Astrocyte (in vitro differentiated cells and primary cell): ENCODE measurements around the gene TTC33. TPM values are rescaled to one million over a fixed set of nuclear protein-coding genes. Genes with fewer than 3 reads are reported as not detected.

Source experiments
- DNase-seq: peaks from one replicate; pipeline ENCODE4 v3.0.0-alpha.2; 2010; ENCODE audit warnings: low read depth
- FAIRE-seq: peaks from 2 replicates; lab custom pipeline; 2011; peaks lifted over from hg19 to GRCh38; lab: Jason Lieb, UNC
- H2AFZ ChIP-seq: 2 replicates; pipeline ENCODE4 v1.6.0; 2012; ENCODE audit warnings: low read depth, low read length, inconsistent platforms
- H3K27ac ChIP-seq: 2 replicates; pipeline ENCODE4 v1.5.1; 2011; ENCODE audit warnings: low read depth, low read length, inconsistent platforms
- H3K27me3 ChIP-seq: 2 replicates; pipeline ENCODE4 v1.6.0; 2011; ENCODE audit warnings: low read length, inconsistent platforms; ENCODE audit not compliant: insufficient read depth
- H3K36me3 ChIP-seq: 2 replicates; pipeline ENCODE4 v1.5.1; 2011; ENCODE audit warnings: low read length, inconsistent platforms; ENCODE audit not compliant: insufficient read depth
- H3K4me1 ChIP-seq: 2 replicates; pipeline ENCODE4 v1.5.1; 2011; ENCODE audit warnings: low read length, inconsistent platforms; ENCODE audit not compliant: insufficient read depth
- H3K4me2 ChIP-seq: 2 replicates; pipeline ENCODE4 v1.6.0; 2012; ENCODE audit warnings: low read length, inconsistent platforms
- H3K4me3 ChIP-seq: 2 replicates; pipeline ENCODE4 v1.5.1; 2011; ENCODE audit warnings: low read depth, mild to moderate bottlenecking, low read length, inconsistent platforms; ENCODE audit not compliant: insufficient read depth
- H3K79me2 ChIP-seq: 2 replicates; pipeline ENCODE4 v1.6.0; 2012; ENCODE audit warnings: mild to moderate bottlenecking, low read length, inconsistent platforms; ENCODE audit not compliant: insufficient read depth
- H3K9ac ChIP-seq: 2 replicates; pipeline ENCODE4 v1.6.0; 2012; ENCODE audit warnings: mild to moderate bottlenecking, low read length, inconsistent platforms
- H3K9me3 ChIP-seq: 2 replicates; pipeline ENCODE4 v1.5.1; 2012; ENCODE audit warnings: low read depth, mild to moderate bottlenecking, low read length, inconsistent platforms; ENCODE audit not compliant: insufficient read depth
- H4K20me1 ChIP-seq: 2 replicates; pipeline ENCODE4 v1.6.0; 2012; ENCODE audit warnings: low read length, inconsistent platforms; ENCODE audit not compliant: insufficient read depth
- H3K27ac Mint-ChIP-seq: one replicate; pipeline ENCODE4 v1.8.0; 2021; ENCODE audit warnings: mild to moderate bottlenecking, mixed read lengths; ENCODE audit not compliant: unreplicated experiment
- H3K27me3 Mint-ChIP-seq: one replicate; pipeline ENCODE4 v1.8.0; 2021; ENCODE audit warnings: low read depth, mixed read lengths; ENCODE audit not compliant: unreplicated experiment
- H3K36me3 Mint-ChIP-seq: one replicate; pipeline ENCODE4 v1.8.0; 2021; ENCODE audit warnings: low read depth, mixed read lengths; ENCODE audit not compliant: unreplicated experiment
- H3K4me1 Mint-ChIP-seq: one replicate; pipeline ENCODE4 v1.8.0; 2021; ENCODE audit warnings: low read depth, mixed read lengths; ENCODE audit not compliant: unreplicated experiment
- H3K4me3 Mint-ChIP-seq: one replicate; pipeline ENCODE4 v1.8.0; 2021; ENCODE audit warnings: mild to moderate bottlenecking, moderate library complexity, mixed read lengths; ENCODE audit not compliant: unreplicated experiment
- H3K9me3 Mint-ChIP-seq: one replicate; pipeline ENCODE4 v1.8.0; 2021; ENCODE audit warnings: mild to moderate bottlenecking, mixed read lengths; ENCODE audit not compliant: unreplicated experiment
- EZH2 ChIP-seq: IDR thresholded peaks from 2 replicates; pipeline ENCODE4 v1.6.1; 2012; ENCODE audit warnings: mild to moderate bottlenecking, low read length, inconsistent platforms; ENCODE audit not compliant: insufficient read depth
- total RNA-seq: library from RNA; stranded (reverse); gene quantifications from 2 replicates; pipeline ENCODE4 v1.2.1, GENCODE V29; 2021
- TF ChIP-seq, protein P1 (sequence below): IDR thresholded peaks from 2 replicates; pipeline ENCODE4 v1.5.1; 2011; ENCODE audit warnings: low read depth, mild to moderate bottlenecking, inconsistent platforms, low read length, moderate library complexity; ENCODE audit not compliant: insufficient read depth

TTC33 gene
- total RNA-seq, 1 donor from 2014 or later = 13.3 TPM

DNA sequence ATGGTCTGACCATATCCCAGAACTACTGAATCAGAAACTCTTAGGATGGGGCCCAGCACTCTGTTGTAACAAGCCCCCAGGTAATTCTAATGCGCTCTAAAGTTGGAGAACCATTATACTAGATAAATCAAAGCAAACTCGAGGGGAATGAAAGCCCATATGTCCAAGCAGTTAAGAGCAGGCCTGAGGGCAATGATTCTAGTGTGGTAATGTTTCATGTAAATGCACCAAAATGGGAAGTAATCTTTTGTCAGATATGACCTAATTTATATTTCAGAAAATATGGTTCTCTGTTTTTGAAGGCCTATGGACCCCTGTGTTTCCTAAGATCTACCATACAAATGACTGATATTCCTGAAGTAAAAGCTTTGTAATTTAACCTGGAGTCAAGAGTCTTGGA, 184.0 kb downstream of the TTC33 start:
- FAIRE-seq = no peak
- Mint-ChIP-seq H3K36me3 (no peaks in the 10 kb centered on the region), H3K4me3 (no peak overlapping the region), H3K27ac (no peak overlapping the region), H3K4me1 (peaks cover 15% of the 10 kb centered on the region), H3K9me3 (no peaks in the 10 kb centered on the region), H3K27me3 (no peaks in the 10 kb centered on the region)
- Histone ChIP-seq H3K4me3 (no peak overlapping the region), H3K4me2 (no peak overlapping the region), H4K20me1 (no peaks in the 10 kb centered on the region), H3K9ac (no peak overlapping the region), H3K27ac (no peak overlapping the region), H3K27me3 (no peaks in the 10 kb centered on the region), H3K79me2 (no peaks in the 10 kb centered on the region), H2AFZ (no peak overlapping the region), H3K36me3 (no peaks in the 10 kb centered on the region), H3K4me1 (peaks cover 12% of the 10 kb centered on the region), H3K9me3 (no peaks in the 10 kb centered on the region)
- DNase-seq = no peak
- TF ChIP-seq, protein P1, sequence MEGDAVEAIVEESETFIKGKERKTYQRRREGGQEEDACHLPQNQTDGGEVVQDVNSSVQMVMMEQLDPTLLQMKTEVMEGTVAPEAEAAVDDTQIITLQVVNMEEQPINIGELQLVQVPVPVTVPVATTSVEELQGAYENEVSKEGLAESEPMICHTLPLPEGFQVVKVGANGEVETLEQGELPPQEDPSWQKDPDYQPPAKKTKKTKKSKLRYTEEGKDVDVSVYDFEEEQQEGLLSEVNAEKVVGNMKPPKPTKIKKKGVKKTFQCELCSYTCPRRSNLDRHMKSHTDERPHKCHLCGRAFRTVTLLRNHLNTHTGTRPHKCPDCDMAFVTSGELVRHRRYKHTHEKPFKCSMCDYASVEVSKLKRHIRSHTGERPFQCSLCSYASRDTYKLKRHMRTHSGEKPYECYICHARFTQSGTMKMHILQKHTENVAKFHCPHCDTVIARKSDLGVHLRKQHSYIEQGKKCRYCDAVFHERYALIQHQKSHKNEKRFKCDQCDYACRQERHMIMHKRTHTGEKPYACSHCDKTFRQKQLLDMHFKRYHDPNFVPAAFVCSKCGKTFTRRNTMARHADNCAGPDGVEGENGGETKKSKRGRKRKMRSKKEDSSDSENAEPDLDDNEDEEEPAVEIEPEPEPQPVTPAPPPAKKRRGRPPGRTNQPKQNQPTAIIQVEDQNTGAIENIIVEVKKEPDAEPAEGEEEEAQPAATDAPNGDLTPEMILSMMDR = no peak
- TF ChIP-seq EZH2 = no peak

DNA sequence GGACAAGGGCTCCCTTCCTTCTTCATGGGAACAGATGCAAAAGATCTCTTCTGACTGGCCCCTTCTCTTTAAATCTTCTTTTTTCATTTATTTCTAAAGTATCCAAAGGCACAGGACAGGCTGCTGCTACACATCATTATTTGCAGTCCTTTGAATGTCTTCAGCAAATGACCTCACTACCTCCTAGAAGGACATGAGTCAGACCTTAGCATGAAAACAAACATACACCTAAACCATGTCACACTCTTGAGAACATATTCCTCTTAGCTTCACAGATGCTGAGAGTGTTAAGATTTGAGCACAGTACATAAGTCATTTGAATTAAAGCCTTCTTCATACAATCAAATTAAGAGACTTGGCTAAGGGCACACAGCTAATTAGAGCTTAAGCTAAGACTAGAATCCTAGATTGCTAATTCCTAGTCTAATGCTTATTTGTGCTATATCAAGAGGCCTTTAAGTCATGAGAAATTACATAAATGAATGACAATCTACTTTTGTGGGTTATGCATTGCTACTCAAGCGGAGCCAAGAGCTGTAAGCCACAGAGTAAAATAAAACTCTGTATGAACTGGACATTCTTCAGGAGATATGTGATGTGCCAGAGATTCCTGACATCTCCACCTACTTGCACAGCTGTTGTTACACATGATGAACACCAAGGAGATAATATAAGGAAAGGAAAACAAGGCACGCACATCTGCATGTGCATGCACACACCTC, 185.2 kb downstream of the TTC33 start:
- Histone ChIP-seq H3K79me2 (no peaks in the 10 kb centered on the region), H3K9ac (peak overlapping the region; percentile 23), H3K9me3 (no peaks in the 10 kb centered on the region), H3K4me2 (peak overlapping the region; percentile 51), H2AFZ (no peak overlapping the region), H4K20me1 (no peaks in the 10 kb centered on the region), H3K4me3 (no peak overlapping the region), H3K27ac (peak overlapping the region; percentile 69), H3K4me1 (peaks cover 12% of the 10 kb centered on the region), H3K27me3 (no peaks in the 10 kb centered on the region), H3K36me3 (no peaks in the 10 kb centered on the region)
- no peaks in the 10 kb centered on the region for H3K36me3 Mint-ChIP-seq
- no peak overlapping the region for H3K27ac Mint-ChIP-seq
- no peak overlapping the region for H3K4me3 Mint-ChIP-seq
- DNase-seq (peak; percentile 72), FAIRE-seq (peak; percentile 79)
- H3K4me1 Mint-ChIP-seq = peaks cover 15% of the 10 kb centered on the region
- no peaks in the 10 kb centered on the region for H3K27me3 Mint-ChIP-seq
- peaks cover 3% of the 10 kb centered on the region for H3K9me3 Mint-ChIP-seq
- TF ChIP-seq EZH2 = no peak
- TF ChIP-seq, protein P1 = no peak

GRCh38 chr5:40569546-40570270, 186.1 kb downstream of the TTC33 start:
- Histone ChIP-seq H3K4me1 (peaks cover 12% of the 10 kb centered on the region), H3K9me3 (no peaks in the 10 kb centered on the region), H3K27me3 (no peaks in the 10 kb centered on the region), H3K4me2 (peak overlapping the region; percentile 51), H3K27ac (peak overlapping the region; percentile 69), H3K36me3 (no peaks in the 10 kb centered on the region), H3K4me3 (no peak overlapping the region), H3K79me2 (no peaks in the 10 kb centered on the region), H4K20me1 (no peaks in the 10 kb centered on the region), H2AFZ (no peak overlapping the region), H3K9ac (peak overlapping the region; percentile 6)
- DNase-seq (no peak), FAIRE-seq (no peak)
- H3K27me3 Mint-ChIP-seq = no peaks in the 10 kb centered on the region
- H3K9me3 Mint-ChIP-seq = peaks cover 3% of the 10 kb centered on the region
- H3K4me3 Mint-ChIP-seq = no peak overlapping the region
- peak overlapping the region; percentile 56 for H3K27ac Mint-ChIP-seq
- no peaks in the 10 kb centered on the region for H3K36me3 Mint-ChIP-seq
- peaks cover 15% of the 10 kb centered on the region for H3K4me1 Mint-ChIP-seq
- TF ChIP-seq EZH2 = no peak
- TF ChIP-seq, protein P1 = no peak
